GM18861 (cell line): ENCODE measurements around the gene FAM184B.

Source experiments
- ATAC-seq: cut with Tn5 transposase; IDR thresholded peaks from one replicate; pipeline ENCODE4 v1.9.1; 2021; ENCODE audit not compliant: unreplicated experiment

The FAM184B gene

GRCh38 chr4:17781300-17782287 is at the start of gene FAM184B:
Gene FAM184B (minus strand): TSS chr4:17781621. CDS start chr4:17781299, 322 bp downstream.
- ATAC-seq = no peak

- ATAC-seq = no peak
Observed at GRCh38 chr4:17823871-17824669, 42.6 kb upstream of the FAM184B start.

GRCh38 chr4:17817027-17817426 is 35.6 kb upstream of the FAM184B start:
- ATAC-seq = peak; percentile 82

- ATAC-seq = no peak
Observed at GRCh38 chr4:17816142-17816541, 34.7 kb upstream of the FAM184B start.

- no peak for ATAC-seq
Observed at GRCh38 chr4:17814140-17814539, 32.7 kb upstream of the FAM184B start.

GRCh38 chr4:17812801-17813200 is 31.4 kb upstream of the FAM184B start:
- ATAC-seq = no peak

GRCh38 chr4:17812125-17812524 is 30.7 kb upstream of the FAM184B start:
- ATAC-seq = no peak

- peak; percentile 15 for ATAC-seq
Observed at GRCh38 chr4:17811078-17811603, 29.7 kb upstream of the FAM184B start.

GRCh38 chr4:17810260-17811077 is 29.0 kb upstream of the FAM184B start, which contains the start of the genes DCAF16 and NCAPG:
Gene DCAF16 (minus strand): TSS chr4:17810757. CDS start chr4:17804141, 6,616 bp downstream.
Gene NCAPG (plus strand): TSS chr4:17810979. CDS start chr4:17811078, 99 bp downstream.
- peak; percentile 84 for ATAC-seq

GRCh38 chr4:17809667-17810066 is 28.2 kb upstream of the FAM184B start:
- no peak for ATAC-seq

- no peak for ATAC-seq
Observed at GRCh38 chr4:17807446-17807845, 26.0 kb upstream of the FAM184B start.

- ATAC-seq = no peak
Observed at GRCh38 chr4:17805580-17806155, 24.2 kb upstream of the FAM184B start.

- ATAC-seq = no peak
Observed at GRCh38 chr4:17797808-17798207, 16.4 kb upstream of the FAM184B start.

GRCh38 chr4:17794730-17795129 is 13.3 kb upstream of the FAM184B start:
- no peak for ATAC-seq

- ATAC-seq = no peak
Observed at GRCh38 chr4:17788956-17789355, 7.5 kb upstream of the FAM184B start.

GRCh38 chr4:17787315-17787714 is 5.9 kb upstream of the FAM184B start:
- ATAC-seq = no peak

GRCh38 chr4:17786567-17786966 is 5.1 kb upstream of the FAM184B start:
- peak; percentile 55 for ATAC-seq

- no peak for ATAC-seq
Observed at GRCh38 chr4:17785858-17786257, 4.4 kb upstream of the FAM184B start.

- ATAC-seq = no peak
Observed at GRCh38 chr4:17780501-17781299, 721 bp downstream of the FAM184B start.
